Activated gamma-delta T cell treated with Interleukin-2 at 50 U/mL for 16 hours (primary cell): ENCODE results near the gene ABHD16B.

ENCODE experiments used
- DNase-seq: peaks from one replicate; pipeline ENCODE4 v3.0.0-alpha.2; 2020

ABHD16B gene

GRCh38 chr20:63897978-63898561 lies 36.8 kb downstream of the ABHD16B start:
- DNase-seq = no peak

GRCh38 chr20:63898882-63899558 lies 37.7 kb downstream of the ABHD16B start:
- DNase-seq = no peak

GRCh38 chr20:63900413-63900812 lies 39.1 kb downstream of the ABHD16B start:
- DNase-seq = no peak

- DNase-seq = no peak
Observed at GRCh38 chr20:63903796-63904561, 42.7 kb downstream of the ABHD16B start.

- no peak for DNase-seq
Observed at GRCh38 chr20:63908008-63908682, 46.8 kb downstream of the ABHD16B start.

GRCh38 chr20:63911176-63911575 lies 49.9 kb downstream of the ABHD16B start:
- DNase-seq = no peak
